Parathyroid adenoma (tissue), 2 donors: ENCODE measurements around the gene LRP4.
A peak's percentile ranks its signal among the peaks of the same experiment; 100 is the strongest.

ENCODE experiments used
- H2AFZ ChIP-seq: fragments of 300-600 bp; sonication (generic); one replicate; pipeline ENCODE4 v1.7.0; 2017; ENCODE audit warnings: antibody characterized with exemption, mild to moderate bottlenecking
- H3K27ac ChIP-seq: fragments of 300-600 bp; sonication (generic); one replicate; pipeline ENCODE4 v1.7.0; 2017
- H3K27me3 ChIP-seq: fragments of 300-600 bp; sonication (generic); one replicate; pipeline ENCODE4 v1.7.0; 2017; ENCODE audit warnings: low read length; ENCODE audit not compliant: control insufficient read depth, insufficient read depth
- H3K36me3 ChIP-seq: fragments of 300-600 bp; sonication (generic); one replicate; pipeline ENCODE4 v1.7.0; 2017; ENCODE audit warnings: low read length; ENCODE audit not compliant: control insufficient read depth, insufficient read depth
- H3K4me1 ChIP-seq: fragments of 300-600 bp; sonication (generic); one replicate; pipeline ENCODE4 v1.7.0; 2017; ENCODE audit warnings: control low read depth
- H3K4me2 ChIP-seq: fragments of 300-600 bp; sonication (generic); one replicate; pipeline ENCODE4 v1.7.0; 2017; ENCODE audit warnings: low read length
- H3K4me3 ChIP-seq: fragments of 300-600 bp; sonication (generic); one replicate; pipeline ENCODE4 v1.7.0; 2017; ENCODE audit warnings: low read depth, low read length
- H3K79me2 ChIP-seq: fragments of 300-600 bp; sonication (generic); one replicate; pipeline ENCODE4 v1.7.0; 2017; ENCODE audit warnings: control low read depth
- H3K9ac ChIP-seq: fragments of 300-600 bp; sonication (generic); one replicate; pipeline ENCODE4 v1.7.0; 2017; ENCODE audit warnings: mild to moderate bottlenecking
- H3K9me3 ChIP-seq: fragments of 300-600 bp; sonication (generic); one replicate; pipeline ENCODE4 v1.7.0; 2017; ENCODE audit warnings: low read length; ENCODE audit not compliant: control insufficient read depth
- CTCF ChIP-seq: fragments of 300-600 bp; sonication (generic); IDR thresholded peaks from one replicate; pipeline ENCODE4 v1.7.0; 2017; ENCODE audit warnings: antibody characterized with exemption, mild to moderate bottlenecking
- donor health status: primary hyperparathyroidism.

Gene LRP4

DNA sequence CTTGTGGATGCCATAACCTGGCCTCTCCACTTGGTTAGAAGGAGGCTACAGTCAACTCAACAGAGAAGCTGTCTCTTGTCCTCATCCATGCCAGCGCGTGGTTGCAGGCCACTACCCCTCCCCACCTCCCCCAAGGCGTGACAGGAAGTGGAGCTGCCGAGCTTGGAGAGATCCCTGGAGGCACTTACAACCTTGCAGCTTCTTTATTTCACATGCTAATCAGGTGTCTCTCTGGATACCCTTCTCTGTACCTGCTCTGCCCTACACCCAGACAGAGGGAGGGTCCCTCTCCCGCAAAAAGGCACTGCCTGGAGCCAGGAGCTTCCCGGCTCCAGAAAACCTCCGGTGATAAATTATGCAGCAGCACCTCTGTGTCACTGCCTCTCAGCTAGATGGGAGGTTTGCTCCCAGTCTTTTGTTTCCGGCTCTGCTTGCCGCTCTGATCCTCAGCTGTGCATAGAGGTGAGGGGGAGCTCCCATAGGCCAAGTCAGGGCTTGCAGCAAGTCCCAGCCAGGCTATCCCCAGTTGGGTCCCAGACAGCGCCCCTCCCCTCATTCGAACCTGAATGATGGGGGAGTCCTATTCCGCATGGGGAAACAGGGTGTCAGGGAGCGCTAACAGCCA, 5.7 kb downstream of the LRP4 start:
- H3K4me3 ChIP-seq, result no peak overlapping the region

GRCh38 chr11:46907606-46908005, 10.7 kb downstream of the LRP4 start:
- Histone ChIP-seq H3K27me3 (no peaks in the 10 kb centered on the region), H3K79me2 (peaks cover 24% of the 10 kb centered on the region), H2AFZ (no peak overlapping the region), H3K36me3 (no peaks in the 10 kb centered on the region), H3K4me2 (no peak overlapping the region), H3K27ac (no peak overlapping the region), H3K9ac (no peak overlapping the region), H3K9me3 (no peaks in the 10 kb centered on the region), H3K4me3 (no peak overlapping the region), H3K4me1 (no peaks in the 10 kb centered on the region)
- TF ChIP-seq CTCF, result no peak

More for the DNA sequence above, 5.7 kb downstream of the LRP4 start:
- H3K4me1 ChIP-seq, result peaks cover 29% of the 10 kb centered on the region
- H3K9me3 ChIP-seq, result no peaks in the 10 kb centered on the region
- no peak overlapping the region for H3K9ac ChIP-seq
- no peaks in the 10 kb centered on the region for H3K27me3 ChIP-seq
- H3K36me3 ChIP-seq, result no peaks in the 10 kb centered on the region
- peak overlapping the region; percentile 94 for H3K27ac ChIP-seq
- peak overlapping the region; percentile 56 for H2AFZ ChIP-seq
- H3K4me2 ChIP-seq, result no peak overlapping the region
- no peak for TF ChIP-seq CTCF
- peaks cover 5% of the 10 kb centered on the region for H3K79me2 ChIP-seq

GRCh38 chr11:46906609-46907041, 11.7 kb downstream of the LRP4 start:
- Histone ChIP-seq H3K36me3 (no peaks in the 10 kb centered on the region), H3K4me1 (no peaks in the 10 kb centered on the region), H3K27ac (no peak overlapping the region), H2AFZ (no peak overlapping the region), H3K9ac (no peak overlapping the region), H3K9me3 (no peaks in the 10 kb centered on the region), H3K79me2 (peaks cover 24% of the 10 kb centered on the region), H3K4me3 (no peak overlapping the region), H3K4me2 (no peak overlapping the region), H3K27me3 (no peaks in the 10 kb centered on the region)
- TF ChIP-seq CTCF, result no peak

DNA sequence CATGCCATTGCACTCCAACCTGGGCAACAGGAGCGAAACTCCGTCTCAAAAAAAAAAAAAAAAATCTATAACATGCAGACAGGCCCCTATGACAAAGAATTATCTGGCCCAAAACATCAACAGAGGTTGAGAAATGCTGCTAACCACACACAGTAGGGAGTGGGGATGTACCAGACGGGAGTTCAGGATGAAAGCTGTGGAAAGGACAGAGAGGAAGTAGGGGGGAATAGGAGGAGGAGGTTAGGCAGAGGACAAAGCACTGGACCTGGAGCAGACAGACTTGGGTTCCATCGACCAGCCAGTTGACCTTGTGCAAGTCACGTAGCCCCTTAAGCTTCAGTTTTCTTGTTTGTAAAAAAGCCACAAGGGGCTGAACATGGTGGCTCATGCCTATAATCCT, 12.5 kb downstream of the LRP4 start:
- no peak overlapping the region for H3K4me2 ChIP-seq
- H3K4me1 ChIP-seq, result no peaks in the 10 kb centered on the region
- no peaks in the 10 kb centered on the region for H3K36me3 ChIP-seq

More for the DNA sequence above, 12.5 kb downstream of the LRP4 start:
- Histone ChIP-seq H3K9ac (no peak overlapping the region), H3K27me3 (no peaks in the 10 kb centered on the region), H2AFZ (no peak overlapping the region), H3K4me3 (no peak overlapping the region), H3K9me3 (no peaks in the 10 kb centered on the region), H3K79me2 (peaks cover 24% of the 10 kb centered on the region), H3K27ac (no peak overlapping the region)
- TF ChIP-seq CTCF, result no peak
